A549 (cell line): ENCODE results near the gene KDM3A. TPM values are rescaled to one million over a fixed set of nuclear protein-coding genes. Genes with fewer than 3 reads are reported as not detected.

ENCODE experiments used
- ATAC-seq, 2 experiments: fragments of 200-7000 bp in 1 of 2; fragments of >200 bp in 1 of 2; cut with Nextera tagmentation in 1 of 2; cut with Tn5 transposase in 1 of 2; 3 replicates each; pipeline versions ENCODE4 v1.8.0 to v1.9.1; 2018 to 2020; ENCODE audit warnings: mild to moderate bottlenecking in 1 of 2, moderate library complexity in 1 of 2
- CTCF ChIA-PET: fragments of 300-600 bp; sonication (Branson Sonifier 250); formaldehyde crosslinking; extraction: SDS; loops from one replicate; lab custom pipeline; 2021; ENCODE audit warnings: antibody characterized with exemption, inconsistent platforms; lab: Yijun Ruan, JAX
- POLR2A ChIA-PET: fragments of 350-600 bp; formaldehyde crosslinking; extraction: SDS; loops from one replicate; lab custom pipeline; 2021; ENCODE audit warnings: antibody characterized with exemption, inconsistent platforms; lab: Yijun Ruan, JAX
- DNase-seq, 2 experiments: peaks; one replicate each; pipeline versions ENCODE4 v3.0.0 to v3.0.0-alpha.2; 2011 to 2016; ENCODE audit warnings: low read depth in 1 of 2, low spot score in 1 of 2
- FAIRE-seq: peaks from 2 replicates; lab custom pipeline; 2011; peaks lifted over from hg19 to GRCh38; lab: Jason Lieb, UNC
- H3K27ac ChIP-seq, 2 experiments: fragments of >200 bp; sonication (Bioruptor Twin); formaldehyde crosslinking; 3 replicates each; pipeline ENCODE4 v1.5.1; 2016 to 2017
- H3K4me1 ChIP-seq: fragments of >200 bp; sonication (Bioruptor Twin); formaldehyde crosslinking; 3 replicates; pipeline ENCODE4 v1.6.1; 2016
- H3K4me2 ChIP-seq: fragments of >200 bp; sonication (Bioruptor Twin); formaldehyde crosslinking; 3 replicates; pipeline ENCODE4 v1.6.1; 2016
- H3K4me3 ChIP-seq: fragments of >200 bp; sonication (Bioruptor Twin); formaldehyde crosslinking; 3 replicates; pipeline ENCODE4 v1.5.1; 2016
- H3K9me3 ChIP-seq: fragments of >200 bp; sonication (Bioruptor Twin); formaldehyde crosslinking; 3 replicates; pipeline ENCODE4 v1.6.1; 2016
- CBX8 ChIP-seq: fragments of 200-600 bp; sonication (generic); IDR thresholded peaks from 2 replicates; pipeline ENCODE4 v1.6.1; 2016
- CEBPB ChIP-seq, 2 experiments: fragments of >200 bp in 1 of 2; sonication (Bioruptor Twin) in 1 of 2; formaldehyde crosslinking in 1 of 2; IDR thresholded peaks; 2 replicates each; pipeline ENCODE4 v1.6.1; 2012 to 2016
- CHD2 ChIP-seq: fragments of 150-350 bp; IDR thresholded peaks from 2 replicates; pipeline ENCODE4 v1.6.1; 2014; ENCODE audit warnings: low read length; ENCODE audit not compliant: partially characterized antibody
- CHD4 ChIP-seq: fragments of 200-600 bp; sonication (generic); IDR thresholded peaks from 2 replicates; pipeline ENCODE4 v1.6.1; 2016; ENCODE audit warnings: antibody characterized with exemption, mild to moderate bottlenecking, borderline replicate concordance
- ESRRA ChIP-seq: fragments of 150-350 bp; IDR thresholded peaks from 2 replicates; pipeline ENCODE4 v1.6.1; 2014; ENCODE audit warnings: mild to moderate bottlenecking, low read length, borderline replicate concordance
- HDAC2 ChIP-seq: fragments of 200-600 bp; sonication (generic); IDR thresholded peaks from 2 replicates; pipeline ENCODE4 v1.6.1; 2016
- HEYL ChIP-seq: fragments of 250-450 bp; sonication (Bioruptor Pico); IDR thresholded peaks from 2 replicates; pipeline ENCODE4 v1.8.0; 2021; ENCODE audit warnings: mild to moderate bottlenecking, moderate library complexity
- HOXA7 ChIP-seq: fragments of 250-450 bp; sonication (Bioruptor Pico); IDR thresholded peaks from 2 replicates; pipeline ENCODE4 v1.5.0; 2020; ENCODE audit warnings: mild to moderate bottlenecking, moderate library complexity
- HOXB13 ChIP-seq: fragments of 250-450 bp; sonication (Bioruptor Pico); IDR thresholded peaks from 2 replicates; pipeline ENCODE4 v1.5.0; 2020; ENCODE audit warnings: low read depth, mild to moderate bottlenecking, moderate library complexity
- JUN ChIP-seq, 2 experiments: fragments of >200 bp; sonication (Bioruptor Twin); formaldehyde crosslinking; IDR thresholded peaks; 2 replicates in 1 of 2; 3 replicates in 1 of 2; pipeline ENCODE4 v1.6.1; 2016 to 2017
- KDM1A ChIP-seq: fragments of 200-600 bp; sonication (generic); IDR thresholded peaks from 2 replicates; pipeline ENCODE4 v1.6.1; 2016; ENCODE audit warnings: low read depth, mild to moderate bottlenecking
- KDM5A ChIP-seq: fragments of 200-600 bp; sonication (generic); IDR thresholded peaks from 2 replicates; pipeline ENCODE4 v1.6.1; 2016; ENCODE audit warnings: antibody characterized with exemption, mild to moderate bottlenecking
- MAZ ChIP-seq: fragments of 150-350 bp; IDR thresholded peaks from 2 replicates; pipeline ENCODE4 v1.6.1; 2014; ENCODE audit warnings: antibody characterized with exemption, low read depth, low read length, borderline replicate concordance
- NPAS2 ChIP-seq: fragments of 250-450 bp; sonication (Bioruptor Pico); IDR thresholded peaks from 2 replicates; pipeline ENCODE4 v1.8.0; 2022; ENCODE audit warnings: mild to moderate bottlenecking, moderate library complexity, borderline replicate concordance
- POLR2A ChIP-seq: IDR thresholded peaks from 2 replicates; pipeline ENCODE4 v1.6.1; 2012; ENCODE audit warnings: mild to moderate bottlenecking, low read length
- POLR2AphosphoS2 ChIP-seq: conservative IDR thresholded peaks from 2 replicates; pipeline ENCODE4 v1.6.1; 2012; ENCODE audit warnings: low read length, improper control_type of control experiment, inconsistent platforms
- RARB ChIP-seq: fragments of 250-450 bp; sonication (Bioruptor Pico); IDR thresholded peaks from 2 replicates; pipeline ENCODE4 v1.8.0; 2021; ENCODE audit warnings: mild to moderate bottlenecking, moderate library complexity
- ZFP36 ChIP-seq: fragments of 450-650 bp; IDR thresholded peaks from 2 replicates; pipeline ENCODE4 v1.6.1; 2014; ENCODE audit warnings: borderline replicate concordance; ENCODE audit not compliant: partially characterized antibody
- ZNF302 ChIP-seq: fragments of 250-450 bp; sonication (Bioruptor Pico); IDR thresholded peaks from 2 replicates; pipeline ENCODE4 v1.9.0; 2021; ENCODE audit warnings: inconsistent platforms, mild to moderate bottlenecking, moderate library complexity
- ZSCAN20 ChIP-seq: fragments of 250-450 bp; sonication (Bioruptor Pico); IDR thresholded peaks from 2 replicates; pipeline ENCODE4 v1.8.0; 2022; ENCODE audit warnings: mild to moderate bottlenecking, moderate library complexity
- WGBS: methylation state at CpG from one replicate; pipeline ENCODE4 v1.1.6; 2017; ENCODE audit errors: missing lambda C conversion rate; 5-methylcytosine and 5-hydroxymethylcytosine counted together
- polyA plus RNA-seq, 4 experiments: library from polyadenylated mRNA; depleted of rRNA in 3 of 4; stranded (reverse); fragments of >200 nt; fragmentation: RNase III in 1 of 4; extraction: RNeasy Plus Mini Kit Qiagen cat#74134 plus additional on column Dnase treatment in 1 of 4; gene quantifications; 2 replicates in 3 of 4; 3 replicates in 1 of 4; pipeline ENCODE4 v1.2.3, GENCODE V29; 2011 to 2017
- TF ChIP-seq, protein P1 (sequence below): fragments of 250-450 bp; sonication (Bioruptor Pico); IDR thresholded peaks from 2 replicates; pipeline ENCODE4 v1.5.0; 2020; ENCODE audit warnings: low read depth, mild to moderate bottlenecking, moderate library complexity
- TF ChIP-seq, protein P2 (sequence below): fragments of >200 bp; sonication (Bioruptor Twin); formaldehyde crosslinking; IDR thresholded peaks from 2 replicates; pipeline ENCODE4 v1.6.1; 2016
- TF ChIP-seq, protein P3 (sequence below): fragments of 200-600 bp; sonication (generic); IDR thresholded peaks from 2 replicates; pipeline ENCODE4 v1.6.1; 2016; ENCODE audit warnings: antibody characterized with exemption, mild to moderate bottlenecking, moderate library complexity
- TF ChIP-seq, protein P4 (sequence below): fragments of 250-450 bp; sonication (Bioruptor Pico); IDR thresholded peaks from 2 replicates; pipeline ENCODE4 v1.5.0; 2021; ENCODE audit warnings: mild to moderate bottlenecking, moderate library complexity, borderline replicate concordance
- TF ChIP-seq, protein P5 (sequence below): fragments of 450-650 bp; IDR thresholded peaks from 2 replicates; pipeline ENCODE4 v1.6.1; 2014; ENCODE audit warnings: antibody characterized with exemption

The KDM3A gene
- polyA plus RNA-seq, 2 of the 4 experiments (the other 2 are of a cell fraction), result 21.2 to 57.0 TPM

- FAIRE-seq (no peak), DNase-seq (no peak), ATAC-seq (no peak)
- Histone ChIP-seq H3K9me3 (no peaks in the 10 kb centered on the region), H3K27ac (no peak overlapping the region), H3K4me3 (no peak overlapping the region), H3K4me1 (no peaks in the 10 kb centered on the region), H3K4me2 (no peak overlapping the region)
- 92% methylated on average over 7 of the region's 7 CpGs for WGBS
- TF ChIP-seq RARB (CRISPR knock-in tag), result no peak
- no peak for TF ChIP-seq HOXA7 (CRISPR knock-in tag)
- CTCF ChIA-PET, result interaction anchor here (0.8 kb wide), 1 partner anchor 17 kb away, joined by 3 read pairs; no protein-coding TSS in a partner anchor
- POLR2A ChIA-PET, result interaction anchor here (0.8 kb wide), 1 partner anchor 67 kb away, joined by 3 read pairs; the partner anchor contains the start of gene KDM3A
Measured at GRCh38 chr2:86507600-86507999, 66.4 kb downstream of the KDM3A start.

- CTCF ChIA-PET, result interaction anchor here (1.1 kb wide), 1 partner anchor 104 kb away, joined by 3 read pairs; no protein-coding TSS in a partner anchor
- 89% methylated on average over 4 of the region's 4 CpGs for WGBS
- ATAC-seq (no peak), DNase-seq (no peak), FAIRE-seq (no peak)
- Histone ChIP-seq H3K4me3 (no peak overlapping the region), H3K27ac (no peak overlapping the region), H3K9me3 (no peaks in the 10 kb centered on the region), H3K4me1 (no peaks in the 10 kb centered on the region), H3K4me2 (no peak overlapping the region)
- POLR2A ChIA-PET, result no interaction called here
- TF ChIP-seq, protein P1, sequence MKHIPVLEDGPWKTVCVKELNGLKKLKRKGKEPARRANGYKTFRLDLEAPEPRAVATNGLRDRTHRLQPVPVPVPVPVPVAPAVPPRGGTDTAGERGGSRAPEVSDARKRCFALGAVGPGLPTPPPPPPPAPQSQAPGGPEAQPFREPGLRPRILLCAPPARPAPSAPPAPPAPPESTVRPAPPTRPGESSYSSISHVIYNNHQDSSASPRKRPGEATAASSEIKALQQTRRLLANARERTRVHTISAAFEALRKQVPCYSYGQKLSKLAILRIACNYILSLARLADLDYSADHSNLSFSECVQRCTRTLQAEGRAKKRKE, result no peak
Measured at GRCh38 chr2:86510436-86510933, 69.3 kb downstream of the KDM3A start.

GRCh38 chr2:86512034-86512433 lies 70.9 kb downstream of the KDM3A start:
- FAIRE-seq (peak; percentile 56), ATAC-seq (no peak)
- H3K27ac ChIP-seq, result no peak overlapping the region

DNA sequence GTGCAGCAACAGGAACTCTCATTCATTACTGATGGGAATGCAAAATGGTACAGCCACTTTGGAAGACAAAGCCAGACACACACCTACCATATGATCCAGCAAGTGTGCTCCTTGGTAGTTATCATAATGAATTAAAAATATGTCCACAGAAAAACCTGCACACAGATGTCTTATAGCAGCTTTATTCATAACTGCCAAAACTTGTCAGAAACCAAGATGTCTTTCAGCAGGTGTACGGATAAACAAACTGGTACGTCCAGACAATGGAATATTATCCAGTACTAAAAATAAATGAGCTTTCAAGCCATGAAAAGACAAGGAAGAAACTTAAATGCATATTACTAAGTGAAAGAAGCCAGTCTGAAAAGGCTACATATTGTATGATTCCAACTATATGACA lies 71.7 kb downstream of the KDM3A start:
- no peak for ATAC-seq
- POLR2A ChIA-PET, result no interaction called here
- Histone ChIP-seq H3K4me2 (no peak overlapping the region), H3K27ac (no peak overlapping the region), H3K4me3 (no peak overlapping the region), H3K9me3 (no peaks in the 10 kb centered on the region), H3K4me1 (no peaks in the 10 kb centered on the region)
- no peak for FAIRE-seq
- CTCF ChIA-PET, result no interaction called here
- 90% methylated on average over 2 of the region's 2 CpGs for WGBS
- DNase-seq, result no peak
- no peak for TF ChIP-seq HDAC2
- no peak for TF ChIP-seq HEYL
- no peak for TF ChIP-seq CEBPB (IDR thresholded peaks at IDR 0.05)
- no peak for TF ChIP-seq CHD4
- TF ChIP-seq MAZ, result no peak
- no peak for TF ChIP-seq KDM1A
- TF ChIP-seq, protein P2, sequence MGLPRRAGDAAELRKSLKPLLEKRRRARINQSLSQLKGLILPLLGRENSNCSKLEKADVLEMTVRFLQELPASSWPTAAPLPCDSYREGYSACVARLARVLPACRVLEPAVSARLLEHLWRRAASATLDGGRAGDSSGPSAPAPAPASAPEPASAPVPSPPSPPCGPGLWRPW, result no peak
- TF ChIP-seq, protein P3, sequence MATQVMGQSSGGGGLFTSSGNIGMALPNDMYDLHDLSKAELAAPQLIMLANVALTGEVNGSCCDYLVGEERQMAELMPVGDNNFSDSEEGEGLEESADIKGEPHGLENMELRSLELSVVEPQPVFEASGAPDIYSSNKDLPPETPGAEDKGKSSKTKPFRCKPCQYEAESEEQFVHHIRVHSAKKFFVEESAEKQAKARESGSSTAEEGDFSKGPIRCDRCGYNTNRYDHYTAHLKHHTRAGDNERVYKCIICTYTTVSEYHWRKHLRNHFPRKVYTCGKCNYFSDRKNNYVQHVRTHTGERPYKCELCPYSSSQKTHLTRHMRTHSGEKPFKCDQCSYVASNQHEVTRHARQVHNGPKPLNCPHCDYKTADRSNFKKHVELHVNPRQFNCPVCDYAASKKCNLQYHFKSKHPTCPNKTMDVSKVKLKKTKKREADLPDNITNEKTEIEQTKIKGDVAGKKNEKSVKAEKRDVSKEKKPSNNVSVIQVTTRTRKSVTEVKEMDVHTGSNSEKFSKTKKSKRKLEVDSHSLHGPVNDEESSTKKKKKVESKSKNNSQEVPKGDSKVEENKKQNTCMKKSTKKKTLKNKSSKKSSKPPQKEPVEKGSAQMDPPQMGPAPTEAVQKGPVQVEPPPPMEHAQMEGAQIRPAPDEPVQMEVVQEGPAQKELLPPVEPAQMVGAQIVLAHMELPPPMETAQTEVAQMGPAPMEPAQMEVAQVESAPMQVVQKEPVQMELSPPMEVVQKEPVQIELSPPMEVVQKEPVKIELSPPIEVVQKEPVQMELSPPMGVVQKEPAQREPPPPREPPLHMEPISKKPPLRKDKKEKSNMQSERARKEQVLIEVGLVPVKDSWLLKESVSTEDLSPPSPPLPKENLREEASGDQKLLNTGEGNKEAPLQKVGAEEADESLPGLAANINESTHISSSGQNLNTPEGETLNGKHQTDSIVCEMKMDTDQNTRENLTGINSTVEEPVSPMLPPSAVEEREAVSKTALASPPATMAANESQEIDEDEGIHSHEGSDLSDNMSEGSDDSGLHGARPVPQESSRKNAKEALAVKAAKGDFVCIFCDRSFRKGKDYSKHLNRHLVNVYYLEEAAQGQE, result no peak
- TF ChIP-seq POLR2AphosphoS2, result no peak
- no peak for TF ChIP-seq RARB (CRISPR knock-in tag)
- no peak for TF ChIP-seq ZFP36
- no peak for TF ChIP-seq HOXB13 (CRISPR knock-in tag)
- no peak for TF ChIP-seq KDM5A
- no peak for TF ChIP-seq POLR2A
- no peak for TF ChIP-seq ZNF302 (CRISPR knock-in tag)
- TF ChIP-seq, protein P4, sequence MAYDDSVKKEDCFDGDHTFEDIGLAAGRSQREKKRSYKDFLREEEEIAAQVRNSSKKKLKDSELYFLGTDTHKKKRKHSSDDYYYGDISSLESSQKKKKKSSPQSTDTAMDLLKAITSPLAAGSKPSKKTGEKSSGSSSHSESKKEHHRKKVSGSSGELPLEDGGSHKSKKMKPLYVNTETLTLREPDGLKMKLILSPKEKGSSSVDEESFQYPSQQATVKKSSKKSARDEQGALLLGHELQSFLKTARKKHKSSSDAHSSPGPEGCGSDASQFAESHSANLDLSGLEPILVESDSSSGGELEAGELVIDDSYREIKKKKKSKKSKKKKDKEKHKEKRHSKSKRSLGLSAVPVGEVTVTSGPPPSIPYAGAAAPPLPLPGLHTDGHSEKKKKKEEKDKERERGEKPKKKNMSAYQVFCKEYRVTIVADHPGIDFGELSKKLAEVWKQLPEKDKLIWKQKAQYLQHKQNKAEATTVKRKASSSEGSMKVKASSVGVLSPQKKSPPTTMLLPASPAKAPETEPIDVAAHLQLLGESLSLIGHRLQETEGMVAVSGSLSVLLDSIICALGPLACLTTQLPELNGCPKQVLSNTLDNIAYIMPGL (CRISPR knock-in tag), result no peak
- no peak for TF ChIP-seq ZSCAN20
- no peak for TF ChIP-seq ESRRA
- TF ChIP-seq, protein P5, sequence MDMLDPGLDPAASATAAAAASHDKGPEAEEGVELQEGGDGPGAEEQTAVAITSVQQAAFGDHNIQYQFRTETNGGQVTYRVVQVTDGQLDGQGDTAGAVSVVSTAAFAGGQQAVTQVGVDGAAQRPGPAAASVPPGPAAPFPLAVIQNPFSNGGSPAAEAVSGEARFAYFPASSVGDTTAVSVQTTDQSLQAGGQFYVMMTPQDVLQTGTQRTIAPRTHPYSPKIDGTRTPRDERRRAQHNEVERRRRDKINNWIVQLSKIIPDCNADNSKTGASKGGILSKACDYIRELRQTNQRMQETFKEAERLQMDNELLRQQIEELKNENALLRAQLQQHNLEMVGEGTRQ, result no peak

More at GRCh38 chr2:86512034-86512433, 70.9 kb downstream of the KDM3A start:
- ChIA-PET POLR2A (no interaction called here), CTCF (no interaction called here)
- Histone ChIP-seq H3K4me3 (no peak overlapping the region), H3K4me2 (no peak overlapping the region), H3K9me3 (no peaks in the 10 kb centered on the region), H3K4me1 (no peaks in the 10 kb centered on the region)
- 90% methylated on average over 4 of the region's 4 CpGs for WGBS
- DNase-seq, result no peak
- TF ChIP-seq ZNF302 (CRISPR knock-in tag) (no peak), JUN (IDR thresholded peaks at IDR 0.05) (no peak), HOXB13 (CRISPR knock-in tag) (no peak), CHD2 (no peak), POLR2A (no peak), HDAC2 (no peak), NPAS2 (CRISPR knock-in tag) (no peak), CBX8 (no peak)
